ENCODE measurements around the gene MICAL3. TPM values are rescaled to one million over a fixed set of nuclear protein-coding genes. Genes with fewer than 3 reads are reported as not detected.
A peak's percentile ranks its signal among the peaks of the same experiment; 100 is the strongest.

The MICAL3 gene
- polyA plus RNA-seq, 3 donors, result 0.23 to 0.84 TPM; not detected in 1

DNA sequence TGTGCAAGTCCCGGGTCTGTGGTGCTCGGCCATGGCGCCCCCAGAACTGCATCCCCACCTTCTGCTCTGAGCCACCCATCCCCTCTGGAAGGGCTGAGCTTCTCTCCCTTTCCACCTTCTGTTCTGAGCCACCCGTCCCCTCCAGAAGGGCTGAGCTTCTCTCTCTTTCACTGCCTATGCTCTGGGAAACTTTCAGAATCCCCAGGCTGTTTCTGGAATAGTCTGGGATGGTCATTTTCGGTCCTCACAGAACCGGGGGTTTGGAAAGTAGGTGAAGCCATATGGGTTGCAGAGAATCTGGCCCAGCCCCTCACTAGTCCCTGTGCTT lies 246.7 kb downstream of the MICAL3 start:
- Histone ChIP-seq H3K9me3 (replicated peaks in 1 of 2; ENCODE audit: control insufficient read depth in 1 of 2, insufficient read depth in 1 of 2, low read length in 2 of 2) (no peaks in the 10 kb centered on the region), H4K20me1 (ENCODE audit: insufficient read depth, low read length) (peaks cover 22% of the 10 kb centered on the region), H3K4me1 (ENCODE audit: control insufficient read depth in 1 of 2, insufficient read depth in 2 of 2, low read length in 2 of 2) (peaks cover 78 to 86% of the 10 kb centered on the region in 2 donors), H3K9ac (ENCODE audit: insufficient read depth, low read length, poor library complexity, severe bottlenecking) (peak overlapping the region; percentile 91), H3K27me3 (ENCODE audit: control insufficient read depth in 2 of 2, insufficient read depth in 2 of 2, low read length in 2 of 2) (no peaks in the 10 kb centered on the region), H3K4me3 (replicated peaks in 1 of 3; ENCODE audit: low read depth in 2 of 3, low read length in 3 of 3) (peak overlapping the region; percentile 55 to 79 (median 57)), H2AFZ (ENCODE audit: insufficient read depth, low read depth, low read length, poor library complexity, severe bottlenecking) (no peak overlapping the region), H3K79me2 (ENCODE audit: insufficient read depth, low read length) (peaks cover 84% of the 10 kb centered on the region), H3K36me3 (replicated peaks in 1 of 2; ENCODE audit: control insufficient read depth in 1 of 2, insufficient read depth in 2 of 2, low read length in 2 of 2) (no peaks in the 10 kb centered on the region), H3K27ac (ENCODE audit: low read depth in 1 of 2, low read length in 2 of 2) (peak overlapping the region; percentile 92 to 99), H3K4me2 (replicated peaks; ENCODE audit: extremely low read depth, low read length, poor library complexity, severe bottlenecking) (peak overlapping the region; percentile 76)
- Mint-ChIP-seq H3K36me3 (peaks cover 12 to 26% of the 10 kb centered on the region in 2 donors), H3K27me3 (ENCODE audit: low read depth in 3 of 3) (peaks cover 0 to 1% (median 0%) of the 10 kb centered on the region in 3 donors), H3K9me3 (no peaks in the 10 kb centered on the region), H3K4me3 (peak overlapping the region; percentile 90 to 97), H3K27ac (peak overlapping the region; percentile 99 to 100 (median 100)), H3K4me1 (peaks cover 74% of the 10 kb centered on the region)
- WGBS (ENCODE audit: insufficient coverage), result 7% methylated on average over 3 of the region's 6 CpGs
- TF ChIP-seq, protein P1, sequence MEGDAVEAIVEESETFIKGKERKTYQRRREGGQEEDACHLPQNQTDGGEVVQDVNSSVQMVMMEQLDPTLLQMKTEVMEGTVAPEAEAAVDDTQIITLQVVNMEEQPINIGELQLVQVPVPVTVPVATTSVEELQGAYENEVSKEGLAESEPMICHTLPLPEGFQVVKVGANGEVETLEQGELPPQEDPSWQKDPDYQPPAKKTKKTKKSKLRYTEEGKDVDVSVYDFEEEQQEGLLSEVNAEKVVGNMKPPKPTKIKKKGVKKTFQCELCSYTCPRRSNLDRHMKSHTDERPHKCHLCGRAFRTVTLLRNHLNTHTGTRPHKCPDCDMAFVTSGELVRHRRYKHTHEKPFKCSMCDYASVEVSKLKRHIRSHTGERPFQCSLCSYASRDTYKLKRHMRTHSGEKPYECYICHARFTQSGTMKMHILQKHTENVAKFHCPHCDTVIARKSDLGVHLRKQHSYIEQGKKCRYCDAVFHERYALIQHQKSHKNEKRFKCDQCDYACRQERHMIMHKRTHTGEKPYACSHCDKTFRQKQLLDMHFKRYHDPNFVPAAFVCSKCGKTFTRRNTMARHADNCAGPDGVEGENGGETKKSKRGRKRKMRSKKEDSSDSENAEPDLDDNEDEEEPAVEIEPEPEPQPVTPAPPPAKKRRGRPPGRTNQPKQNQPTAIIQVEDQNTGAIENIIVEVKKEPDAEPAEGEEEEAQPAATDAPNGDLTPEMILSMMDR (IDR thresholded peaks at IDR 0.05), result no peak
- intact Hi-C loops (cut with micrococcal nuclease), result loop anchor here (2.0 to 10.0 kb wide), 3 partner anchors 149 to 673 kb away; partner anchors contain the start of gene ATP6V1E1 (in 1 of the 2)
- no peak for DNase-seq

DNA sequence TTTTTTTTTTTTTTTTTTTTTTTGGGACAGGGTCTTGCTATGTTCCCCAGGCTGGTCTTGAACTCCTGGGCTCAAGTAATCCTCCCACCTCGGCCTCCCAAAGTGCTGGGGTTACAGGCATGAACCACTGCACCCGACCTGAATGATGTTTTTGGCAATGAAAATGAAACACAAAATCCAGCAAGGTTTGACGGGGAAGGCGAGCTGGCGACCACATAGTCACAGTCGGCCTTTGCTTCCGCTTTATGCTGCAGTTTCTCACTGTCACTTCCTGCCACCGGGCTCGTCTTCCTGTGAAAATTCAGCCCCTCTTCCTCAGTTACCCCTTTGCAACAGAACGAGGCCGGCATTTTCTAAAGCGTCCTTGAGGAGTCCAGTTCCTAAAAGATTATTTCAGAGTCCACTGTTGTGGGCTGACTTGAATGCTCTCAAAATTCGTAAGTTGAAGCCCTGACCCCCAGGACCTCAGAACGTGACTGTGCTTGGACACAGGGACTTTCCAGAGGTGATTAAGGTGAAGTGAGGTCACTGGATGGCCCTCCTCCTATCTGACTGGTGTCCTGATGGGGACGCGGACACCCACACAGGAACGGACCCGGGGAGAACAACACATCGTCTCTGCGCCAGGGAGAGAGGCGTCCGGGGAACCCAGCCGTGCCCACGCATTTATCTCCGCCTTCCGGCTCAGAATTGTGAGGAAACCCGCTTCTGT lies 247.2 kb downstream of the MICAL3 start:
- H3K36me3 Mint-ChIP-seq, result peaks cover 9 to 26% of the 10 kb centered on the region in 2 donors
- Histone ChIP-seq H3K4me1 (ENCODE audit: control insufficient read depth in 1 of 2, insufficient read depth in 2 of 2, low read length in 2 of 2) (peaks cover 78 to 86% of the 10 kb centered on the region in 2 donors), H3K27ac (ENCODE audit: low read depth in 1 of 2, low read length in 2 of 2) (peak overlapping the region; percentile 92 to 99), H2AFZ (ENCODE audit: insufficient read depth, low read depth, low read length, poor library complexity, severe bottlenecking) (no peak overlapping the region), H3K27me3 (ENCODE audit: control insufficient read depth in 2 of 2, insufficient read depth in 2 of 2, low read length in 2 of 2) (no peaks in the 10 kb centered on the region), H3K9me3 (replicated peaks in 1 of 2; ENCODE audit: control insufficient read depth in 1 of 2, insufficient read depth in 1 of 2, low read length in 2 of 2) (no peaks in the 10 kb centered on the region), H3K79me2 (ENCODE audit: insufficient read depth, low read length) (peaks cover 84% of the 10 kb centered on the region), H4K20me1 (ENCODE audit: insufficient read depth, low read length) (peaks cover 27% of the 10 kb centered on the region), H3K4me2 (replicated peaks; ENCODE audit: extremely low read depth, low read length, poor library complexity, severe bottlenecking) (peak overlapping the region; percentile 76), H3K4me3 (replicated peaks in 1 of 3; ENCODE audit: low read depth in 2 of 3, low read length in 3 of 3) (peak overlapping the region; percentile 55 to 79 (median 57)), H3K36me3 (replicated peaks in 1 of 2; ENCODE audit: control insufficient read depth in 1 of 2, insufficient read depth in 2 of 2, low read length in 2 of 2) (peaks cover 0 to under 1% of the 10 kb centered on the region in 2 donors), H3K9ac (ENCODE audit: insufficient read depth, low read length, poor library complexity, severe bottlenecking) (peak overlapping the region; percentile 91)
- H3K9me3 Mint-ChIP-seq, result no peaks in the 10 kb centered on the region
- intact Hi-C loops (cut with micrococcal nuclease), result loop anchor here (2.0 to 10.0 kb wide), 3 partner anchors 148 to 672 kb away; partner anchors contain the start of gene ATP6V1E1 (in 1 of the 2)
- TF ChIP-seq, protein P1 (IDR thresholded peaks at IDR 0.05), result no peak
- H3K4me1 Mint-ChIP-seq, result peaks cover 74% of the 10 kb centered on the region
- DNase-seq, result peak; percentile 91 to 97 (median 93)
- WGBS (ENCODE audit: insufficient coverage), result 0% methylated on average over 21 of the region's 27 CpGs
- peaks cover 0 to 1% (median 0%) of the 10 kb centered on the region in 3 donors for H3K27me3 Mint-ChIP-seq (ENCODE audit: low read depth in 3 of 3)
- H3K4me3 Mint-ChIP-seq, result peak overlapping the region; percentile 90 to 97
- peak overlapping the region; percentile 99 to 100 (median 100) for H3K27ac Mint-ChIP-seq

Data from CD14-positive monocyte (primary cell).